GM18909 (cell line): ENCODE measurements around the gene VWF.
"Not testable (repeated sequence)": the region's sequence is repeated elsewhere in the genome, so short reads cannot be mapped to it uniquely, and the experiment has no call there.

Experiments
- ATAC-seq: cut with Tn5 transposase; IDR thresholded peaks from one replicate; pipeline ENCODE4 v1.9.1; 2021; ENCODE audit warnings: mild to moderate bottlenecking; ENCODE audit not compliant: unreplicated experiment, poor library complexity

VWF gene

GRCh38 chr12:6146509-6146908 is 22.0 kb upstream of the VWF start:
- ATAC-seq = no peak

- ATAC-seq = no peak
These were observed 21.1 kb upstream of the VWF start for GRCh38 chr12:6145564-6145963.

- no peak for ATAC-seq
These were observed 18.8 kb upstream of the VWF start for GRCh38 chr12:6143303-6143675.

GRCh38 chr12:6142368-6143302 is 18.2 kb upstream of the VWF start:
- not testable (repeated sequence) for ATAC-seq

- not testable (repeated sequence) for ATAC-seq
These were observed 17.4 kb upstream of the VWF start for GRCh38 chr12:6141731-6142367.

GRCh38 chr12:6140651-6141447 is 16.4 kb upstream of the VWF start:
- no peak for ATAC-seq

- ATAC-seq = no peak
These were observed 10.6 kb upstream of the VWF start for GRCh38 chr12:6135071-6135470.

GRCh38 chr12:6133642-6134041 is 9.2 kb upstream of the VWF start:
- no peak for ATAC-seq

GRCh38 chr12:6132496-6132895 is 8.0 kb upstream of the VWF start:
- no peak for ATAC-seq

GRCh38 chr12:6125310-6125608 is 789 bp upstream of the VWF start:
- no peak for ATAC-seq

GRCh38 chr12:6123258-6123657 is 1.2 kb downstream of the VWF start:
- ATAC-seq = no peak

- ATAC-seq = no peak
These were observed 2.3 kb downstream of the VWF start for GRCh38 chr12:6122201-6122600.

GRCh38 chr12:6120796-6121473 is 3.5 kb downstream of the VWF start:
- no peak for ATAC-seq

- ATAC-seq = no peak
These were observed 5.4 kb downstream of the VWF start for GRCh38 chr12:6118891-6119568.

GRCh38 chr12:6116471-6117021 is 7.9 kb downstream of the VWF start:
- no peak for ATAC-seq

- ATAC-seq = no peak
These were observed 9.1 kb downstream of the VWF start for GRCh38 chr12:6115389-6115788.

- no peak for ATAC-seq
These were observed 10.0 kb downstream of the VWF start for GRCh38 chr12:6114476-6114870.

GRCh38 chr12:6113691-6114475 is 10.6 kb downstream of the VWF start:
- ATAC-seq = no peak

GRCh38 chr12:6112004-6112403 is 12.5 kb downstream of the VWF start:
- ATAC-seq = no peak
